GM19025 (cell line): ENCODE data around the gene ZEB2.
A peak's percentile ranks its signal among the peaks of the same experiment; 100 is the strongest.

Source experiments
- ATAC-seq: cut with Tn5 transposase; IDR thresholded peaks from one replicate; pipeline ENCODE4 v1.9.1; 2021; ENCODE audit warnings: mild to moderate bottlenecking, low read depth, moderate library complexity; ENCODE audit not compliant: unreplicated experiment

ZEB2 gene

DNA sequence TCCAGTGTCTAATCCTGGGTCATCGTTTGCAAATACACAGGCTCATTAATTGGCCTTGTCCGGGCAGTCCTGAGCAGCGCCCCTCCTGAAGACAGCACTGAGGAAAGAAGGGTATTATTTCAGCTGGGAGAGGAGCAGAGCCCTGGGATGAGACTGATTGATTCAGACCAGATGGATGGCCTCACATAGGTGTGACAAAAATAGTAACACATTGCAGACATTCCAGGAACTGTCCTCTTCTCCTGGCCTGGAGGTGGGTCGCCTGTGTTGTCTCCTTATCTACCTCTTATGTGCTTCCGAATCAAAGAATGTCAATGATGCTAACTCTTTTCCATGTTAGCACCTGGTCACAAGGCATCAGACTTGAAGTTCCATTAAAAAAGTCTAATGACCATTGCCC, 45.9 kb downstream of the ZEB2 start:
- ATAC-seq: no peak

- ATAC-seq: no peak
These were observed 47.0 kb downstream of the ZEB2 start for GRCh38 chr2:144472911-144473310.

DNA sequence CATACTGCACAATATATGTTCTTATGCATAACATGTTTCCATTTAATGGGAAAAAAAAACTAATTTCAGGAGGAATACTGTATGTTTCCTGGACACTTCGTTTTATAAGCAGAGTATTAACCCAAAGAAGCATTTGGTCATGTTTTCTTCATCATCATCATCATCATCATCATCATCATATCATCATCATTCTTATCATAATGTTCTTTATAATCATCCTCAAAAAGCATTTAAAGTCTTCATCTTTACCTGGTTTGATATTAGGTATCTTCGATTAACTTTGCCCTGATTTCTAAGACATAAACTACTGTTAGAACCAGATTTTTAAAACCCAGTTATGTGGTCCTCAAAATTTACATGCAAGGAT, 47.9 kb downstream of the ZEB2 start:
- ATAC-seq: no peak

DNA sequence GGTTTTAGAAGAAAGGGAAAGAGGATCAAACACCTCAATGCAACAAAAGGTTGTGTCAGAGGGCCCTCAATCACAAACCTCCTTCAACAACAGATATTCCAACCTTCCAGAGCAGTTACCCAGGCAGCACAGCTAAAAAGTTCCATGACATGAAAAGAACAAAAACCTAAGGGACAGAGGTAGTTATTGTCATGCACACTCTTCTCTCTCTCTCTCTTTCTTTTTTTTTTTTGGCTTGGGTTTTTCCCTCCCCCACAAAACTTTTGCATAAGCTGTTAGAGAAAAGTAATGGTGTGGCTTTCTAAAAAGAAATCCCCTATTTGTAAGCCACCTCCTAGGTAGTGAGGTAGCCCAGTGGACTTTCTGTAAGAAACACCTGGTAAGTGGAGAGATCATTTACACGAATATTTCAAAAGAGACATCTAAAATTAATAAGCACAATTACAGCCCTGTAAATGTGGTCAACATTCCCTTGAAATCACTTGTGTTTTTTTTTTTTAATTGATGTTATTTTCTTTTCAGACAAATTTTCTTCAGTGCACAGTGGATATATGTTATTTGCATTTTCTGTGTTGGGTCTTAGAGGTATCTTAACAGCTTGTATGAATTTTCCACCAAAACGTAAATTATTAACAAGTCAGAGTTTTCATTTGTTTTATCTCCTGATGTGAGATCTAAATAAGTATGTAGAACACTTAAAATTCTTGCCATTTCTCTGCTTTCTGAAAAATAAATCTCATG, 48.4 kb downstream of the ZEB2 start:
- peak; percentile 83 for ATAC-seq

GRCh38 chr2:144470816-144471215, 49.1 kb downstream of the ZEB2 start:
- ATAC-seq: no peak

DNA sequence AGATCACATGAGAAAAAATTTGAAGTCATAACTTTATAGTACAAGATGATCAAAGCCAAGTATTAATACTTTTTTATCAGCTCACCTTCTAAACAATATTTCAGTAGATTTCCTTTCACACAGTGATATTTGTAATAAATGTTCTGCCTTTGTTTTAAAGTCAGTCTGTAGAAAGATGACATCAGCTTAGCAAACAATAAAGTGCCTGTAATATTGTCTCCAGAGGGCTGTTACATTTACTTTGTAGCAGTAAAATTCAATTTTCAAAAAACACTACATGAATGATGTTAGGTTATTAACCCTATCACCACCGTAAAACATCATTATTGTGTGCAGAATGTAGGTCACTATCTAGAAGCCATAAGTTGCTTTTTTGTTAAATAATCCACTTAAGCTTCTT, 49.6 kb downstream of the ZEB2 start:
- no peak for ATAC-seq

DNA sequence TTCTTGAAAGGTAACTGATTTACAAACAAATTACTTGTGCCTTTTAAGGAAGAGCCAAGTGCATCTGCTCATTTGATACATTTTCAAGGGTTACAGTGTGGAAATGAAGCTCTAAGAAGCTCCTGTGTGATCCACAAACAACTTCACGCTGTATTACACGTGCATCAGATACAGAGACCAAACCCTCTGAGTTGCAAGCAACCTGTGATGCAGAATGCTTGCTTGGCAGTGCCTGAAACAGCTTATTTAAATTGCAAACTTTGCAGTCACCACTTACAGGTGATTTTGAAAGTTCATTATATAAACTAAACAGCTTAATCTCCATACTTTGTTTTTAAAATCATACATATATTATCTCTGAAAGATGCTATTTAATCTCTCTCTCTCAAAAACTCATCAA, 50.1 kb downstream of the ZEB2 start:
- ATAC-seq: no peak

- ATAC-seq: no peak
These were observed 50.9 kb downstream of the ZEB2 start for GRCh38 chr2:144468823-144469595.

DNA sequence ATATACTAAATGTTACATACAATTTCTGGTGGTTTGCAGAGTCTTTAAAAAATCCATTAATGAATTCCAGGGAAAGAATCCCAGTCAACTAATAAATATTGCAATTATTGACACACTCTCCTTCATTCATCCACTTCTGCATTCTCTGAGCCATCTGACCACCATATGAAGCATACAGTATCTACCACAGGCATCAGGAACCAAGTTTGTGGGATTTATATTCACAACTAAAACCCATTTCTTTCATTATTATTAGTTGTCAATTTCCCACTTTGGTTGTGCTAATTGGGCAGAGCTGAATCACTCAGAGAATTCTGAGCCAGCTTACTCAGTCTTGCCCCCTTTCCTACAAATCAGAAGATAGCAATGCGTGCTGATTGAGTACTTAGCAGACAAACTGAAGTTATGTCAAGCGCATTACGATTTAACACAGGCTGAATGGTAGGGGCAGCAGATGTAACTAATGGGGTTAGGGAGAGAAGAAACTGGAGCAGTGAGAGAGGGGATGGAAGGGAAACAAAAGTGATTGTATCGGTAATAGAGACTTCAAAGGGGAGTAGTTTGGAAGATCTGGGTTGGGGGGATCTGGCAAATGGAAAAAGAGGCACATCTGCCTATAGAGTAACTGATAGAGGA, 52.3 kb downstream of the ZEB2 start:
- no peak for ATAC-seq

DNA sequence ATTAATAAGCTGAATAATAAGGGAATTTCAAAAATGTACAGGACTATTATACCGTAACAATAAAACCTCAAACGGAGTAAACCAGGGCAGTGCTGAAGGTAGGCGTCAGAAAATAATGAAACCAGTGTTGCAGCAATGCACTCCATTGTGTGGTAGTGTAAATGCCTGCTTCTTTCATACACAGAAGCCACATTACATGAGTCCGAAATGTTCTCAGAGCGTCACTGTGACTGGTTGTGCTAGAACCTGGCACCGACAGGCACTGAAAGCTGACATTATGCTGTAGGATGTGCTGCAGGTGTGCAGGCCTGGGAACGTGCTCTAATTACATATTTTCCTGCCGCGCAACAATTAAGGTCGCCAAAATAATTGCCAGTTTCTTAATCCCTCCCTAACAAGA, 53.3 kb downstream of the ZEB2 start:
- no peak for ATAC-seq

- ATAC-seq: no peak
These were observed 54.2 kb downstream of the ZEB2 start for GRCh38 chr2:144465749-144466148.

DNA sequence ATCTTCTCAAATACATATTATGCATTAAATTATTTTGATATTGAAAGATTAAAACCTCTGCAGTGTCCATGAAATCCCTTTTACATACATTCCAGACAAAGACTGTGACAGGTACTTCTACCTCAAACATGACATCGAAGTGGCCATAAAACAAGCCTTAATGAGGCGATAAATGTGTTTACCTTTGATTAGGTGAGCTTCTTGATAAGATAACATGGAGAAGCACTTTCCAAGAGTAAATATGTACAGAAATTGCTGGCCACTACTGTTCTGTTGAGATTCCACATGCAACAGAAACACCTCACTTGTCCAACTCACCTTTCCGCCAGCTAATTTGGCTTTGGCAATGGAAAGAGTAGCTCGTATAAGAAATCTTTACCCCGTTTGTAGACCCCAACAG, 55.2 kb downstream of the ZEB2 start:
- no peak for ATAC-seq

DNA sequence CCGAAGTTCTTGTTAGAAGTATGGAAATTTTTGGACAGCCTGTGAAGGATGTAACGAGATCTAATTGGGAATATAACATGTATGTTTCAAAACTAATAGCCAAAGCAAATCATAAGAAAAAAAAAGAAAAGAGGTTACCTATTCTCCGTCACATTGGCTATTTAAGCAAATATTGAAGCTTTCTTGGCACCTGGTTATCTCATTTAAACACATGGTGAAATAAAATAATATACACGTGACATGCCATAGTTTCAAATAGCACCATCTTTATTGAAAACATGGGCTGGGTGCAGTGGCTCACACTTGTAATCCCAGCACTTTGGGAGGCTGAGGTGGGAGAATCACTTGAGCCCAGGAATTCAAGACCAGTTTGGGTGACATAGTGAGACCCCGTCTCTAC, 56.7 kb downstream of the ZEB2 start:
- ATAC-seq: no peak

DNA sequence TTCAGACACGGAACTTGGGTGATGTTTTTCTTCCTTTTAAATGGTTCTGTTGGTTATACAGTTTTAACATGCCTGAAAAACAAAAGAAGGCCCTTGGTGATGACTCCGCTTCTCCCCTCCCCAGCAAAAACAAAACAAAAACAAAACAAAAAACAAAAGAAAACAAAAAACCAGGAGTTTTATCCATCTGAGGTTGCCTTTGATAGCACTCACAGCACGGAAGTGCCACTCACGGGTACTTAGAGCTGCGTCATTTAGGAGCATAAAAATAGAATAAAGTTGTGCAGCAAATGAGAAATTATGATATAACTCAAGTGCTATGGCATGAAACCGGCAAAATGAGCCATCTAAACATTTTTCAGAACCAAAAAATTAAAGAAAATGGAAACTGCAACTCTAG, 57.7 kb downstream of the ZEB2 start:
- ATAC-seq: no peak

GRCh38 chr2:144461308-144461766, 58.6 kb downstream of the ZEB2 start:
- no peak for ATAC-seq

GRCh38 chr2:144460727-144461307, 59.1 kb downstream of the ZEB2 start:
- no peak for ATAC-seq

DNA sequence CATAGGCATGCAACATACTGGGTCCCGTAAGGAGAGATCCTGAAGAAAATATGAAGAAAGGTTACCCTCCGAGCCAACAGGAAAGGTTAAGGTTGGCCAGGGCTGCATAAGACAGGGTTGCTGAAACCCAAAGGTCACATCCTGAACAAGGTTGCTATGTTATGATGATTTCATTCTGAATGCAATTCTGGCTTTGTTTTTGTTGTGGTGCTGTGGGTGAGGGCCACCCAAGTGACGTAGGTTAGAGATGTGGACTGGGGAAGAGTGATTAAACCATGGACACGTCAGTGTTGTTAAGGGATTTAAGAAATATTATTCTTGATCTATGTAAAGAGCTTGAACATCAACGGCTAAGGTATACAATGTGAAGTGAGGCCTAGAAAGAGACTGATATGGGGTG, 60.0 kb downstream of the ZEB2 start:
- peak; percentile 39 for ATAC-seq

- ATAC-seq: no peak
These were observed 60.6 kb downstream of the ZEB2 start for GRCh38 chr2:144459286-144459685.

- ATAC-seq: no peak
These were observed 61.4 kb downstream of the ZEB2 start for GRCh38 chr2:144458541-144458940.

DNA sequence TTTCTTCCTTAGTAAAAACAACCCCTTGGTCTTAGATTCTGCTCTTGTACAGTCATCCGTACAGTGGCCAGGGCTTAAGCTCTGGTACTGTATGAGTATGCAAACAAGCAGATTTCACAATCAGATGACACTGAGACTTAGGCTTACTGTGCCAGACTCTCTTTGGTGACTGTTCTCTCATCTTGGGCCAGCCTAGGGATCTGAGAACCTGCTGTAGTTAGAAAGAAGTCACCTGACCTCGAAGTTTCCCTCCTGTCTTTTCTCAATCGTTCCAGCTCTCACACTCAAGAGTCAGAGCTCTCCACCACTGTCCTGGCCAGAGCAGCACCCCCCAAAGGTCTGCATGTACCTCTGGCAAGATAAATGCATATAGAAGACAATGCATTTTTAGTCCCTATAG, 63.2 kb downstream of the ZEB2 start:
- ATAC-seq: peak; percentile 61

GRCh38 chr2:144455987-144456386, 63.9 kb downstream of the ZEB2 start:
- no peak for ATAC-seq
